Measurements from ENCODE around the gene CERK. TPM values are rescaled to one million over a fixed set of nuclear protein-coding genes. Genes with fewer than 3 reads are reported as not detected.

The CERK gene
- total RNA-seq, 1 experiment from 2014 or later = 11.6 TPM

GRCh38 chr22:46639843-46640242 lies 98.2 kb downstream of the CERK start:
- DNase-seq (ENCODE audit: unreplicated experiment) = no peak
- H3K9me3 Mint-ChIP-seq (ENCODE audit: unreplicated experiment) = peaks cover 8% of the 10 kb centered on the region
- no TSS peak for BruUV-seq (replicated peaks)
- H3K36me3 Mint-ChIP-seq (ENCODE audit: insufficient read depth, unreplicated experiment) = peaks cover 6% of the 10 kb centered on the region
- H3K4me3 Mint-ChIP-seq (ENCODE audit: unreplicated experiment) = no peak overlapping the region
- POLR2A ChIA-PET = no interaction called here
- peaks cover 4% of the 10 kb centered on the region for H3K4me1 Mint-ChIP-seq (ENCODE audit: insufficient read depth, unreplicated experiment)
- CTCF ChIA-PET = interaction anchor here (0.6 kb wide), 1 partner anchor 366 kb away, joined by 3 read pairs; no protein-coding TSS in a partner anchor
- intact Hi-C loops (cut with micrococcal nuclease) = no loop called here
- no peak overlapping the region for H3K27ac Mint-ChIP-seq (ENCODE audit: low read depth, unreplicated experiment)
- no peaks in the 10 kb centered on the region for H3K27me3 Mint-ChIP-seq (ENCODE audit: insufficient read depth, unreplicated experiment)
- TF ChIP-seq CTCF (IDR thresholded peaks at IDR 0.05; ENCODE audit: unreplicated experiment) = no peak

- H3K9me3 Mint-ChIP-seq (ENCODE audit: unreplicated experiment) = peaks cover 8% of the 10 kb centered on the region
- no peak overlapping the region for H3K4me3 Mint-ChIP-seq (ENCODE audit: unreplicated experiment)
- no peak for DNase-seq (ENCODE audit: unreplicated experiment)
- intact Hi-C loops (cut with micrococcal nuclease) = no loop called here
- no peak overlapping the region for H3K27ac Mint-ChIP-seq (ENCODE audit: low read depth, unreplicated experiment)
- no peak for TF ChIP-seq CTCF (IDR thresholded peaks at IDR 0.05; ENCODE audit: unreplicated experiment)
- ChIA-PET POLR2A (no interaction called here), CTCF (no interaction called here)
- H3K36me3 Mint-ChIP-seq (ENCODE audit: insufficient read depth, unreplicated experiment) = peaks cover 6% of the 10 kb centered on the region
- no TSS peak for BruUV-seq (replicated peaks)
- H3K27me3 Mint-ChIP-seq (ENCODE audit: insufficient read depth, unreplicated experiment) = no peaks in the 10 kb centered on the region
- H3K4me1 Mint-ChIP-seq (ENCODE audit: insufficient read depth, unreplicated experiment) = peaks cover 11% of the 10 kb centered on the region
These were observed 99.2 kb downstream of the CERK start for GRCh38 chr22:46638601-46639431.

DNA sequence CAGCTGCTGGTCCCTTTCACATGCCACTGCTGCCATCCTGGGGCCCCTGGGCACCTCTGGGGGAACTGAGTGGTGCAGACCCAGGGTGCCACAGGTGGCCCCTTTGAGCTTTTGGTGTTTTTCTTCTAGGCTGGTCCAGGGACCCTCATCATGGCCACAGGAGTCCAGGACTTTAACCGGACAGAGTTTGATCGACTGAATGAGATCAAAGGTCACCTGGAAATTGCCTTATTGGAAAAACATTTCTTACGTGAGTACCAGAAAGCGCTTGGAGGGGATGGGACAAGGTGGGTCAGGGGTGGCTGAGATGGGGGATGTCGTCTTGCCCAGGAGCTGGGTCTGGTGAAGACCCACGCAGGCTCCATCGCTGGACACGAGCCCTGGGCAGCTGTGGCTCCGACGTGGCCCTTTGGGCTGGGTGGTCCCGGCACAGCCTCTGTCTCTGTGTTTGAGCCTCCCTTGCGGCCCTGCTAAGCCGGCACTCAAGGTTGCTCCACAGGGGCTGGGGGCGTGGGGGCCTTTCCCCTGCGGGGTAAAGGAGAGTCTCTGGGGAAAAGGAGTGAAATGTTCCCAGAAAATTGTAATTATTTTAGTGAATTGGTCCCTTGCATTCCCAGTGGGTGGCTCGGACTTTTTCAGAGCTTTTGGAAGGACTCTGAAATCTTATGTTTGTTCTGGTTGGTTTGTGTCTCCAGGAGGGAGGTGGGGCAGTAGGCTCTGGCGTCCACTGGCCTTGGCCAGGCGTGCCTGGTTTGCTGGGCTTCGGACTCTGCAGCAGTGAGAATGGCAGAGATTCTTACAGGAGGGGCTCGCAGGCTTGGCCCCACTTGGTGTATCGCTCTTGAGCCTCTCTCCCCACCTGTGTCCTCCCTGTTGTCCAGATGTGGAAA lies 100.1 kb downstream of the CERK start:
- no peak for DNase-seq (ENCODE audit: unreplicated experiment)
- intact Hi-C loops (cut with micrococcal nuclease) = no loop called here
- Mint-ChIP-seq H3K27me3 (ENCODE audit: insufficient read depth, unreplicated experiment) (no peaks in the 10 kb centered on the region), H3K4me3 (ENCODE audit: unreplicated experiment) (no peak overlapping the region), H3K9me3 (ENCODE audit: unreplicated experiment) (peaks cover 3% of the 10 kb centered on the region), H3K27ac (ENCODE audit: low read depth, unreplicated experiment) (no peak overlapping the region), H3K4me1 (ENCODE audit: insufficient read depth, unreplicated experiment) (peaks cover 10% of the 10 kb centered on the region), H3K36me3 (ENCODE audit: insufficient read depth, unreplicated experiment) (peaks cover 6% of the 10 kb centered on the region)
- TF ChIP-seq CTCF (IDR thresholded peaks at IDR 0.05; ENCODE audit: unreplicated experiment) = no peak
- CTCF ChIA-PET = no interaction called here
- POLR2A ChIA-PET = no interaction called here
- no TSS peak for BruUV-seq (replicated peaks)

Measured in MCF 10A (cell line).